WTC11 (cell line): ENCODE measurements around the gene CLIC6. TPM values are rescaled to one million over a fixed set of nuclear protein-coding genes. Genes with fewer than 3 reads are reported as not detected.

Experiments used
- ATAC-seq: fragments of 200-7000 bp; cut with Tn5 transposase; 2 replicates; pipeline ENCODE4 v1.10.0; 2021; ENCODE audit warnings: mild to moderate bottlenecking, moderate library complexity
- CTCF ChIA-PET: fragments of 300-600 bp; sonication (Branson Sonifier 250); formaldehyde crosslinking; loops from one replicate; lab custom pipeline; 2021; ENCODE audit warnings: antibody characterized with exemption; lab: Charles Lee
- POLR2A ChIA-PET: fragments of 350-600 bp; sonication (Branson Sonifier 250); formaldehyde crosslinking; loops from one replicate; lab custom pipeline; 2021; ENCODE audit warnings: antibody characterized with exemption; lab: Charles Lee
- DNase-seq: peaks from one replicate; pipeline ENCODE4 v3.0.0; 2021; ENCODE audit warnings: low spot score
- H3K27ac Mint-ChIP-seq: 2 replicates; pipeline ENCODE4 v1.8.0; 2021; ENCODE audit warnings: mixed read lengths
- H3K27me3 Mint-ChIP-seq: 2 replicates; pipeline ENCODE4 v1.8.0; 2021; ENCODE audit warnings: low read depth, mild to moderate bottlenecking, moderate library complexity, mixed read lengths
- H3K36me3 Mint-ChIP-seq: 2 replicates; pipeline ENCODE4 v1.8.0; 2021; ENCODE audit warnings: mixed read lengths
- H3K4me1 Mint-ChIP-seq: 2 replicates; pipeline ENCODE4 v1.8.0; 2022; ENCODE audit warnings: mixed read lengths
- H3K4me3 Mint-ChIP-seq: 2 replicates; pipeline ENCODE4 v1.8.0; 2021; ENCODE audit warnings: mild to moderate bottlenecking, moderate library complexity, mixed read lengths
- H3K9me3 Mint-ChIP-seq: 2 replicates; pipeline ENCODE4 v1.8.0; 2021; ENCODE audit warnings: mixed read lengths
- AR ChIP-seq: fragments of 250-450 bp; sonication (Bioruptor Pico); IDR thresholded peaks from 2 replicates; pipeline ENCODE4 v1.9.0; 2021; ENCODE audit warnings: mild to moderate bottlenecking
- CBFB ChIP-seq: sonication (generic); formaldehyde crosslinking; IDR thresholded peaks from 2 replicates; pipeline ENCODE4 v1.8.1; 2022; ENCODE audit warnings: mild to moderate bottlenecking, low read depth, missing genetic modification reagents
- CREB1 ChIP-seq: sonication (generic); formaldehyde crosslinking; IDR thresholded peaks from 2 replicates; pipeline ENCODE4 v1.8.0; 2023; ENCODE audit warnings: mild to moderate bottlenecking, missing genetic modification reagents
- CREM ChIP-seq: sonication (generic); formaldehyde crosslinking; IDR thresholded peaks from 2 replicates; pipeline ENCODE4 v1.8.1; 2022; ENCODE audit warnings: mild to moderate bottlenecking, missing genetic modification reagents, moderate library complexity
- E2F5 ChIP-seq: sonication (generic); formaldehyde crosslinking; IDR thresholded peaks from 2 replicates; pipeline ENCODE4 v1.8.1; 2022; ENCODE audit warnings: mild to moderate bottlenecking, moderate library complexity, missing genetic modification reagents
- GRHL2 ChIP-seq: fragments of 250-450 bp; sonication (Bioruptor Pico); IDR thresholded peaks from 2 replicates; pipeline ENCODE4 v1.8.0; 2022; ENCODE audit warnings: mild to moderate bottlenecking, moderate library complexity; ENCODE audit not compliant: insufficient replicate concordance, severe bottlenecking
- IRF1 ChIP-seq: sonication (generic); formaldehyde crosslinking; IDR thresholded peaks from 2 replicates; pipeline ENCODE4 v1.8.0; 2023; ENCODE audit warnings: missing genetic modification reagents
- NFE2L1 ChIP-seq: sonication (generic); formaldehyde crosslinking; IDR thresholded peaks from 2 replicates; pipeline ENCODE4 v1.8.1; 2023; ENCODE audit warnings: missing genetic modification reagents
- NR1H2 ChIP-seq: sonication (generic); formaldehyde crosslinking; IDR thresholded peaks from 2 replicates; pipeline ENCODE4 v1.9.0; 2021; ENCODE audit warnings: mild to moderate bottlenecking, moderate library complexity, missing genetic modification reagents
- NR3C1 ChIP-seq: sonication (generic); formaldehyde crosslinking; conservative IDR thresholded peaks from 2 replicates; pipeline ENCODE4 v1.8.1; 2023; ENCODE audit warnings: low read depth, mild to moderate bottlenecking, missing genetic modification reagents
- PRDM15 ChIP-seq: sonication (generic); formaldehyde crosslinking; IDR thresholded peaks from 2 replicates; pipeline ENCODE4 v1.8.0; 2022; ENCODE audit warnings: missing genetic modification reagents
- ZNF138 ChIP-seq: sonication (generic); formaldehyde crosslinking; conservative IDR thresholded peaks from 2 replicates; pipeline ENCODE4 v1.8.1; 2022; ENCODE audit warnings: mild to moderate bottlenecking, moderate library complexity, missing genetic modification reagents
- ZNF317 ChIP-seq: sonication (generic); formaldehyde crosslinking; IDR thresholded peaks from 2 replicates; pipeline ENCODE4 v1.8.1; 2023; ENCODE audit warnings: low read depth, mild to moderate bottlenecking, moderate library complexity, missing genetic modification reagents, borderline replicate concordance
- total RNA-seq: library from RNA; stranded (reverse); gene quantifications from 3 replicates; pipeline ENCODE4 v1.2.3, GENCODE V29; 2021
- TF ChIP-seq, protein P1 (sequence below): fragments of 200-600 bp; IDR thresholded peaks from 2 replicates; pipeline ENCODE4 v1.8.0; 2022; ENCODE audit warnings: antibody characterized with exemption

Gene CLIC6
- total RNA-seq, 1 experiment from 2014 or later: 1.8 TPM

- TF ChIP-seq PRDM15 (no peak), CREM (no peak), NR3C1 (CRISPR knock-in tag) (no peak), NFE2L1 (CRISPR knock-in tag) (no peak), IRF1 (CRISPR knock-in tag) (no peak), NR1H2 (CRISPR knock-in tag) (no peak), CREB1 (CRISPR knock-in tag) (no peak), CBFB (CRISPR knock-in tag) (no peak)
- TF ChIP-seq, protein P1, sequence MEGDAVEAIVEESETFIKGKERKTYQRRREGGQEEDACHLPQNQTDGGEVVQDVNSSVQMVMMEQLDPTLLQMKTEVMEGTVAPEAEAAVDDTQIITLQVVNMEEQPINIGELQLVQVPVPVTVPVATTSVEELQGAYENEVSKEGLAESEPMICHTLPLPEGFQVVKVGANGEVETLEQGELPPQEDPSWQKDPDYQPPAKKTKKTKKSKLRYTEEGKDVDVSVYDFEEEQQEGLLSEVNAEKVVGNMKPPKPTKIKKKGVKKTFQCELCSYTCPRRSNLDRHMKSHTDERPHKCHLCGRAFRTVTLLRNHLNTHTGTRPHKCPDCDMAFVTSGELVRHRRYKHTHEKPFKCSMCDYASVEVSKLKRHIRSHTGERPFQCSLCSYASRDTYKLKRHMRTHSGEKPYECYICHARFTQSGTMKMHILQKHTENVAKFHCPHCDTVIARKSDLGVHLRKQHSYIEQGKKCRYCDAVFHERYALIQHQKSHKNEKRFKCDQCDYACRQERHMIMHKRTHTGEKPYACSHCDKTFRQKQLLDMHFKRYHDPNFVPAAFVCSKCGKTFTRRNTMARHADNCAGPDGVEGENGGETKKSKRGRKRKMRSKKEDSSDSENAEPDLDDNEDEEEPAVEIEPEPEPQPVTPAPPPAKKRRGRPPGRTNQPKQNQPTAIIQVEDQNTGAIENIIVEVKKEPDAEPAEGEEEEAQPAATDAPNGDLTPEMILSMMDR: no peak
Observed at GRCh38 chr21:34730194-34730593, 61.4 kb downstream of the CLIC6 start (continued).

GRCh38 chr21:34730756-34731445 is 62.1 kb downstream of the CLIC6 start:
- TF ChIP-seq E2F5 (CRISPR knock-in tag) (no peak), GRHL2 (no peak), AR (CRISPR knock-in tag) (no peak), ZNF317 (CRISPR knock-in tag) (no peak), ZNF138 (CRISPR knock-in tag) (no peak)
- TF ChIP-seq, all 79 proteins: peak for 0
- Mint-ChIP-seq H3K27me3 (no peaks in the 10 kb centered on the region; the same call in 1 of the 2 replicates), H3K4me1 (peaks cover 7% of the 10 kb centered on the region), H3K4me3 (no peak overlapping the region), H3K9me3 (no peaks in the 10 kb centered on the region), H3K27ac (no peak overlapping the region), H3K36me3 (no peaks in the 10 kb centered on the region)
- CTCF ChIA-PET: interaction anchor here (2.0 kb wide), 1 partner anchor 15 kb away, joined by 7 read pairs; no protein-coding TSS in a partner anchor
- POLR2A ChIA-PET: no interaction called here
- ATAC-seq: no peak
- no peak for DNase-seq
